ENCODE measurements around the gene SOWAHA. TPM values are rescaled to one million over a fixed set of nuclear protein-coding genes. Genes with fewer than 3 reads are reported as not detected.
A peak's percentile ranks its signal among the peaks of the same experiment; 100 is the strongest.

The SOWAHA gene
- total and polyA plus RNA-seq, 2 donors (not counting 3 experiments of a cell fraction or from before 2014, with no cell fraction given): not detected

DNA sequence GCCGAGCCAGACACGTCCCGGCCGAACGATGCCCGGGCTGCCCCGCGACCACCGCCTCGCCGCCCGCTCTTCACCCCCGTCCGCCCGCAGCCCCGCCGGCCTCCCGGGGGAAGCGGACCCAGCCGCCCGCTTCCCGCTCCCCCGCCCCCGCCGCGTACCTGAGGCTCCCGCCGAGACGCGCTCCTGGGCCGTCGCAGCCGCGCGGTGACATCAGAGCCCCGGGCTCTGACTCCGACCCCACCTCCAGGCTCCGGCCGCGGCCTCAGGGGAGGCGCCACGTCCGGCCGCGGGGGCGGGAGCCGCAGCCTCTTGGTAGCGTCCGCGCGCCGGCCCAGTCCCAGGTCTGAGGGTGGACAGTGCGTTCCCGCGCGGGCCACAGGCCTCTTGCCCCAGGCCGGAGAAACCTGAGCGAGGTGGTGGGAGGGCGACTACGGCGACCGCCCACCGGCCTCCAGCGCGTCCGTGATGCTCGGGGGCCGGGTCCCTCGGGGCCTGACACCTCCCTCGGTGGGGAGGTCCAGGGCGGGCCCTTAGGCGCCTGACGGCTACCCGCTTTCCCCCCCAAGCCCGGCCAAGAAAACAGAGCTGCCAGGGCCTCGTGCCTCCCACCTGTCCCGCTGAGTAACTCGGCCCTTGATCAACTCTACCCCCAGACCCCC is 17.5 kb downstream of the SOWAHA start, which contains the start of gene SHROOM1:
TSS of gene SHROOM1 (minus strand) at position 212 of the 659 bp plus-strand sequence. CDS start 4,507 bp downstream, outside the sequence.
- Histone ChIP-seq H2AFZ (ENCODE audit: low read depth, low read length) (peak within 1 kb of the TSS; percentile 93), H3K27me3 (ENCODE audit: control insufficient read depth in 2 of 2, insufficient read depth in 2 of 2, low read length in 2 of 2) (no peaks in the 10 kb centered on the region), H4K20me1 (replicated peaks; ENCODE audit: control insufficient read depth, extremely low read depth, insufficient read depth, low read length) (no peaks in the 10 kb centered on the region), H3K4me2 (ENCODE audit: insufficient read depth, low read length) (peak within 1 kb of the TSS; percentile 61), H3K4me1 (ENCODE audit: control insufficient read depth, extremely low read depth, insufficient read depth, low read length) (peaks cover 12% of the 10 kb centered on the region), H3K9me1 (replicated peaks; ENCODE audit: control insufficient read depth, extremely low read depth, insufficient read depth, low read length) (no peaks in the 10 kb centered on the region), H3K9ac (replicated peaks; ENCODE audit: extremely low read depth, insufficient read depth, low read length) (peak within 1 kb of the TSS; percentile 79), H3K4me3 (replicated peaks in 1 of 3; ENCODE audit: insufficient read depth in 1 of 3, low read depth in 1 of 3, low read length in 3 of 3) (peak within 1 kb of the TSS; percentile 41 to 59 (median 49)), H3K36me3 (ENCODE audit: control insufficient read depth in 2 of 2, extremely low read depth in 1 of 2, insufficient read depth in 2 of 2, low read length in 2 of 2) (no peaks in the 10 kb centered on the region), H3K27ac (ENCODE audit: insufficient read depth, low read depth, low read length) (peak within 1 kb of the TSS; percentile 32), H3K79me2 (ENCODE audit: control insufficient read depth, insufficient read depth, low read length) (no peaks in the 10 kb centered on the region), H3K9me3 (replicated peaks; ENCODE audit: control insufficient read depth, insufficient read depth, low read length) (no peaks in the 10 kb centered on the region)
- intact Hi-C loops (cut with micrococcal nuclease): loop anchor here (1.0 to 2.0 kb wide), 5 partner anchors 9 to 220 kb away; partner anchors contain the start of genes GDF9 and UQCRQ
- ChIA-PET CTCF (interaction anchor here (0.6 to 9.9 kb wide), 16 partner anchors 9 to 304 kb away, joined by 3 to 122 read pairs (median 4); partner anchors contain the start of genes GDF9, LEAP2 and UQCRQ), POLR2A (interaction anchor here (1.0 kb wide), 1 partner anchor 37 kb away, joined by 3 read pairs; no protein-coding TSS in a partner anchor)
- DNase-seq (ENCODE audit: low read depth, low spot score) (peak; percentile 33), FAIRE-seq (peak; percentile 56)
- BruUV-seq (replicated peaks): no TSS peak
- dilution Hi-C loops (cut with MboI; ENCODE audit: extremely low pct_ligation_motif_present, low sequenced_read_pairs): no loop called here
- TF ChIP-seq FOS (IDR thresholded peaks at IDR 0.05; ENCODE audit: borderline replicate concordance, insufficient read depth, low read length): no peak
- peak; percentile 58 for TF ChIP-seq POLR2AphosphoS5 (IDR thresholded peaks at IDR 0.05; ENCODE audit: insufficient read depth, low read depth, low read length)

DNA sequence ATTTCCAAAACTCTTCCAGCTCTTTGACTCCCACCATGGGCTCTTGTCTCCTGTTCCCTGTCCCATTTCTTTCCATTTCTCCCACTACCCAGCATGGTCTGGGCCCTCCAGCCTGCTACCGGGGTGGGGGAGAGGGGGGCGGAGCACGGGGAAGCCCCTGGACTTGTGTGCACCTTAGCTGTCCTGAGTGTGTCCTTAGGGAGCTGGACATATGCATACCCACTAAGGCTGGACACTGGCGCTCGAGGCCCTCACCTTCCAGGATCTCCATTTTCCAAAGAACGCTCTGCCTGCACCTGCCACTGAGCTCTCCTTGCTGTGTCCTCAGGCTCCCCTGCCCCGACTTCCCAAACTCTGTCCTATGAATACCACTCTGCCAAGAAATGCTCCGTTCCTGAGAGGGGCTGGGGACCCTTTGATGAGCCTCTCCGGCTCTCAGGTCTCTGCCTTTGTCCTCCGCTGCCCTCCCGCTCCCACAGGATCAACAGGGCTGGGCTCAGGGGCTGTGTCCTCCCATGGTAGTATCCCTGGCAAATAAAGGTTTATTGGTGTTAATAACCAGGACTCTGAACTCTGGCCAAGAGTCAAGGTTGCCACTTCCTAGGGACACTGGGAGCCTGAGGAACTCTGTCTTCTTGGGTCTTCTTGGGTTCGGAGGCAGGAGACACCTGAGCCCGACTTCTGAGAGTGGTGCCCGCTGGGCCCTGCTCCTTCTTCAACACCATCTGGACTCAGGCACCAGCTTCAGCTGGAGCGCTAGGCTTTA is 18.2 kb downstream of the SOWAHA start:
- no peaks in the 10 kb centered on the region for H3K36me3 ChIP-seq (ENCODE audit: control insufficient read depth in 2 of 2, extremely low read depth in 1 of 2, insufficient read depth in 2 of 2, low read length in 2 of 2)
- H3K9ac ChIP-seq (replicated peaks; ENCODE audit: extremely low read depth, insufficient read depth, low read length): peak overlapping the region; percentile 79
- H2AFZ ChIP-seq (ENCODE audit: low read depth, low read length): peak overlapping the region; percentile 93
- no peaks in the 10 kb centered on the region for H3K9me1 ChIP-seq (replicated peaks; ENCODE audit: control insufficient read depth, extremely low read depth, insufficient read depth, low read length)
- CTCF ChIA-PET: interaction anchor here (0.6 to 9.9 kb wide), 9 partner anchors 11 to 304 kb away, joined by 3 to 122 read pairs (median 4); partner anchors contain the start of genes GDF9 and UQCRQ
- TF ChIP-seq POLR2AphosphoS5 (IDR thresholded peaks at IDR 0.05; ENCODE audit: insufficient read depth, low read depth, low read length): no peak
- TF ChIP-seq POLR2A (IDR thresholded peaks at IDR 0.05; ENCODE audit: low read depth, low read length): no peak
- no peak for TF ChIP-seq GATA2 (IDR thresholded peaks at IDR 0.05; ENCODE audit: insufficient read depth, insufficient read length, low read depth, low read length)
- no peak for TF ChIP-seq FOS (IDR thresholded peaks at IDR 0.05; ENCODE audit: borderline replicate concordance, insufficient read depth, low read length)
- TF ChIP-seq CTCF (IDR thresholded peaks at IDR 0.05; ENCODE audit: extremely low read depth in 1 of 2, insufficient read depth in 1 of 2, low read depth in 1 of 2, low read length in 2 of 2): no peak
- no peak for TF ChIP-seq EZH2 (IDR thresholded peaks at IDR 0.05; ENCODE audit: borderline replicate concordance, low read depth, low read length, severe bottlenecking)
- TF ChIP-seq, protein P1, sequence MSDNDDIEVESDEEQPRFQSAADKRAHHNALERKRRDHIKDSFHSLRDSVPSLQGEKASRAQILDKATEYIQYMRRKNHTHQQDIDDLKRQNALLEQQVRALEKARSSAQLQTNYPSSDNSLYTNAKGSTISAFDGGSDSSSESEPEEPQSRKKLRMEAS (IDR thresholded peaks at IDR 0.05; ENCODE audit: insufficient read depth, insufficient read length): no peak
- no peak for TF ChIP-seq JUN (IDR thresholded peaks at IDR 0.05; ENCODE audit: borderline replicate concordance, insufficient read depth, insufficient read length, low read depth)
- no peak for TF ChIP-seq MYC (IDR thresholded peaks at IDR 0.05; ENCODE audit: low read depth, low read length)
- no peaks in the 10 kb centered on the region for H3K9me3 ChIP-seq (replicated peaks; ENCODE audit: control insufficient read depth, insufficient read depth, low read length)
- no peak for DNase-seq (ENCODE audit: low read depth, low spot score)
- no peaks in the 10 kb centered on the region for H3K27me3 ChIP-seq (ENCODE audit: control insufficient read depth in 2 of 2, insufficient read depth in 2 of 2, low read length in 2 of 2)
- dilution Hi-C loops (cut with MboI; ENCODE audit: extremely low pct_ligation_motif_present, low sequenced_read_pairs) (no loop called here), intact Hi-C loops (cut with micrococcal nuclease) (loop anchor here (2.0 kb wide), 1 partner anchor 220 kb away; no protein-coding TSS in a partner anchor)
- TSS peak; percentile 39 for BruUV-seq (replicated peaks)
- peak overlapping the region; percentile 61 for H3K4me2 ChIP-seq (ENCODE audit: insufficient read depth, low read length)
- H3K4me1 ChIP-seq (ENCODE audit: control insufficient read depth, extremely low read depth, insufficient read depth, low read length): peaks cover 12% of the 10 kb centered on the region
- H3K79me2 ChIP-seq (ENCODE audit: control insufficient read depth, insufficient read depth, low read length): no peaks in the 10 kb centered on the region
- no peak for FAIRE-seq
- no peak overlapping the region for H3K27ac ChIP-seq (ENCODE audit: insufficient read depth, low read depth, low read length)
- H4K20me1 ChIP-seq (replicated peaks; ENCODE audit: control insufficient read depth, extremely low read depth, insufficient read depth, low read length): no peaks in the 10 kb centered on the region
- H3K4me3 ChIP-seq (replicated peaks in 1 of 3; ENCODE audit: insufficient read depth in 1 of 3, low read depth in 1 of 3, low read length in 3 of 3): peak overlapping the region in 2 of 3 experiments; percentile 49 to 59
- POLR2A ChIA-PET: no interaction called here

Measured in endothelial cell of umbilical vein (primary cell).